Measurements from ENCODE around the gene CST3.

DNA sequence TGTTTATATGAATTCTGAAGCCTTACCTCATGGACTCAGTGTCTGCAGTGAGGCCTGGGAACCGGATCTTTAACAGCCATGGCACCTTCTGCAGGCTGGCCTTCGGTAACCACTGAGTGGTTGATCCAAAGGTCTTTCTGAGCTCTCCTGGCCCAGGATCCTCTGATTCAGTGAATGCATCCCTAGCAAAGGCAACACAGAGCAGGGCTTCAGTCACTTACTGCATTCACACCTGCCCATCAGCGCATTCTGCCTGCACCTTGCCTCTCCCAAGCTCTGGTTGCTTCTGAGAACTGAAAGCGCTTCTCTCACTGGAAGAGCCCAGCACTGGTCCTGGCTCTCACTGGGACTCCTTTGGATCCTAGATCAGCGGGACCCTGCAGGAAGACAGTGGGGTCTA, 23.6 kb downstream of the CST3 start:
- TF ChIP-seq CTCF (IDR thresholded peaks at IDR 0.05; ENCODE audit: poor library complexity), result no peak
- no peak for TF ChIP-seq EZH2phosphoT487 (IDR thresholded peaks at IDR 0.05; ENCODE audit: low read depth, severe bottlenecking, unreplicated experiment)
